Measurements from ENCODE around the gene SS18L1.

The SS18L1 gene, protein sequence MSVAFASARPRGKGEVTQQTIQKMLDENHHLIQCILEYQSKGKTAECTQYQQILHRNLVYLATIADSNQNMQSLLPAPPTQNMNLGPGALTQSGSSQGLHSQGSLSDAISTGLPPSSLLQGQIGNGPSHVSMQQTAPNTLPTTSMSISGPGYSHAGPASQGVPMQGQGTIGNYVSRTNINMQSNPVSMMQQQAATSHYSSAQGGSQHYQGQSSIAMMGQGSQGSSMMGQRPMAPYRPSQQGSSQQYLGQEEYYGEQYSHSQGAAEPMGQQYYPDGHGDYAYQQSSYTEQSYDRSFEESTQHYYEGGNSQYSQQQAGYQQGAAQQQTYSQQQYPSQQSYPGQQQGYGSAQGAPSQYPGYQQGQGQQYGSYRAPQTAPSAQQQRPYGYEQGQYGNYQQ

GRCh38 chr20:62143081-62143956 lies at the start of gene SS18L1, which contains the start of gene PSMA7:
Gene SS18L1, plus strand, starts transcription at chr20:62143769. Its CDS starts 52 bp downstream, at chr20:62143821.
Gene PSMA7, minus strand, starts transcription at chr20:62143394. Its CDS starts 91 bp downstream, at chr20:62143303.
- peak within 1 kb of the TSS; percentile 68 to 81 for H3K4me3 ChIP-seq (replicated peaks in 1 of 2; ENCODE audit: low read depth in 2 of 2, low read length in 2 of 2)
- TF ChIP-seq, protein P1, sequence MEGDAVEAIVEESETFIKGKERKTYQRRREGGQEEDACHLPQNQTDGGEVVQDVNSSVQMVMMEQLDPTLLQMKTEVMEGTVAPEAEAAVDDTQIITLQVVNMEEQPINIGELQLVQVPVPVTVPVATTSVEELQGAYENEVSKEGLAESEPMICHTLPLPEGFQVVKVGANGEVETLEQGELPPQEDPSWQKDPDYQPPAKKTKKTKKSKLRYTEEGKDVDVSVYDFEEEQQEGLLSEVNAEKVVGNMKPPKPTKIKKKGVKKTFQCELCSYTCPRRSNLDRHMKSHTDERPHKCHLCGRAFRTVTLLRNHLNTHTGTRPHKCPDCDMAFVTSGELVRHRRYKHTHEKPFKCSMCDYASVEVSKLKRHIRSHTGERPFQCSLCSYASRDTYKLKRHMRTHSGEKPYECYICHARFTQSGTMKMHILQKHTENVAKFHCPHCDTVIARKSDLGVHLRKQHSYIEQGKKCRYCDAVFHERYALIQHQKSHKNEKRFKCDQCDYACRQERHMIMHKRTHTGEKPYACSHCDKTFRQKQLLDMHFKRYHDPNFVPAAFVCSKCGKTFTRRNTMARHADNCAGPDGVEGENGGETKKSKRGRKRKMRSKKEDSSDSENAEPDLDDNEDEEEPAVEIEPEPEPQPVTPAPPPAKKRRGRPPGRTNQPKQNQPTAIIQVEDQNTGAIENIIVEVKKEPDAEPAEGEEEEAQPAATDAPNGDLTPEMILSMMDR (IDR thresholded peaks at IDR 0.05; ENCODE audit: low read depth, low read length), result no peak
- peak; percentile 83 to 92 for DNase-seq (ENCODE audit: low read depth in 2 of 2)

GRCh38 chr20:62096421-62097380 lies 46.9 kb upstream of the SS18L1 start:
- no peak overlapping the region for H3K4me3 ChIP-seq (replicated peaks in 1 of 2; ENCODE audit: low read depth in 2 of 2, low read length in 2 of 2)
- DNase-seq (ENCODE audit: low read depth in 2 of 2), result no peak
- TF ChIP-seq, protein P1 (IDR thresholded peaks at IDR 0.05; ENCODE audit: low read depth, low read length), result no peak

DNA sequence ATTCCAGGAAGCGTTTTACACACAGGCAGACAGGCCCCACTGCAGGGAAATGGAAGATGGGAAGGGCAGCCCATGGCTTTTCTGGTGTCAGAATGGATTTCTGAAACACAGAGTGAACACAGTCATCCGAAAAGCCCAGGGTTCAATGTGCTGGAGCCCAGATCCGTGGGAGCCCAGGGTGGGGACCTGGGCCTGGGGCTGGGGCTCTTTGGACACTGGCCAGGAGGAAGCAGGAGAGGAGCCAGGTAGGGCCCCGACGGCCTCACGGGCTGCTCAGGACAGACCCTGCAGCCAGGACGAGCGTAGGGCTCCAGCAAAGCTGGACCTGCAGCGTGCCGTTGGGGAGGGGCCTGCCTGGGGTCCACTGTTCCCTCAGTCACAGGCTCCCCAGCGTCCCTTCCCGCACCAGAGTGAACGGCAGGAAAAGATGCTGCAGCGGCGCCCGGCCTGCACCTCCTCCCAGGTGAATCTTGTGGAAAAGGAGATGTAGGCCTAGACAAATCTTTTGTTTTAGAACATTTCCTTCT lies 45.6 kb upstream of the SS18L1 start:
- DNase-seq (ENCODE audit: low read depth in 2 of 2), result no peak
- TF ChIP-seq, protein P1 (IDR thresholded peaks at IDR 0.05; ENCODE audit: low read depth, low read length), result no peak
- no peak overlapping the region for H3K4me3 ChIP-seq (replicated peaks in 1 of 2; ENCODE audit: low read depth in 2 of 2, low read length in 2 of 2)

DNA sequence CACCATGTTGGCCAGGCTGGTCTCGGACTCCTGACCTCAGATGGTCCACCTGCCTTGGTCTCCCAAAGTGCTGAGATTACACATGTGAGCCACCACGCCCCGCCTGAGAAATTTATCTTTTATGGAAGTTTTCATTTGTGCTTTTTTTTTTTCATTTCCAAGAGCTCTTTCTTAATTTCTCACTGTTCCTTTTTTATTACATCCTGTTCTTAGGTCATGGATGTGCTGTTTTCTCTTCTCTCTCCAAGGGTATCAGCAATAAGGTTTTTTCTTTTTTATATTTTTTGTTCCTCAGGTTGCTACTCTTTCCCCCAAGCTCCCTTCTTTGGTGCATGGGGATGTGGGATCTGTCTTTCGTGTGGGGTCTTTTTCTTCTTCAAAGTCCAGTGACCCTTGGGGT lies 42.5 kb upstream of the SS18L1 start:
- TF ChIP-seq, protein P1 (IDR thresholded peaks at IDR 0.05; ENCODE audit: low read depth, low read length), result no peak
- no peak overlapping the region for H3K4me3 ChIP-seq (replicated peaks in 1 of 2; ENCODE audit: low read depth in 2 of 2, low read length in 2 of 2)
- DNase-seq (ENCODE audit: low read depth in 2 of 2), result no peak

GRCh38 chr20:62103508-62104233 lies 39.9 kb upstream of the SS18L1 start:
- no peak for DNase-seq (ENCODE audit: low read depth in 2 of 2)
- no peak overlapping the region for H3K4me3 ChIP-seq (replicated peaks in 1 of 2; ENCODE audit: low read depth in 2 of 2, low read length in 2 of 2)
- TF ChIP-seq, protein P1 (IDR thresholded peaks at IDR 0.05; ENCODE audit: low read depth, low read length), result no peak

All from cardiac fibroblast (primary cell).